GM19463 (cell line): ENCODE data around the gene RNF224.

Experiments
- ATAC-seq: cut with Tn5 transposase; IDR thresholded peaks from one replicate; pipeline ENCODE4 v1.9.1; 2021; ENCODE audit warnings: mild to moderate bottlenecking, moderate library complexity; ENCODE audit not compliant: unreplicated experiment

RNF224 gene

DNA sequence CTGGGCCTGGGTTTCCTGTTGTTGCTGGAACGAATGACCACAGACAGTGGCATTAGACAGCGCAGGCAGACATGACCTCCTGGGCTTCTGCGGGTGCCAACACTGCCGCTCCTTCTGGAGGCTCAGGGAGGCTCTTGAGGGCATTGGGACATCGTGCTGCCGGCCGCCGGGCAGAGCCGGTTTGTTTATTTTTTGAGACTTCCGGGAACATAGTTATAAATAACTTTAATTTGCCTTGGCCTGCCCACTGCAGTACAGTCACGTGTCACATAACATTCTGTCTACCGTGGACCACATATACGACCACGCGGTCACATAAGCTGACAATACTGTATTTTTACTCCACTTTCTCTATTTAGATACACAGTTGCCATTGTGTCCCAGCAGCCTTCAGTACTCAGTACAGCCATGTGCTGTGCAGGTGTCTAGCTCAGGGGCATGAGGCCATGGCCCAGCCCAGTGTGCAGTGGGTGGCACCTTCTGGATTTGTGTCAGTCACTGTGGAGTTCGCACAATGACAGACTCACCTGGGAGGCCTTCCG is 42.0 kb downstream of the RNF224 start:
- ATAC-seq, result no peak

DNA sequence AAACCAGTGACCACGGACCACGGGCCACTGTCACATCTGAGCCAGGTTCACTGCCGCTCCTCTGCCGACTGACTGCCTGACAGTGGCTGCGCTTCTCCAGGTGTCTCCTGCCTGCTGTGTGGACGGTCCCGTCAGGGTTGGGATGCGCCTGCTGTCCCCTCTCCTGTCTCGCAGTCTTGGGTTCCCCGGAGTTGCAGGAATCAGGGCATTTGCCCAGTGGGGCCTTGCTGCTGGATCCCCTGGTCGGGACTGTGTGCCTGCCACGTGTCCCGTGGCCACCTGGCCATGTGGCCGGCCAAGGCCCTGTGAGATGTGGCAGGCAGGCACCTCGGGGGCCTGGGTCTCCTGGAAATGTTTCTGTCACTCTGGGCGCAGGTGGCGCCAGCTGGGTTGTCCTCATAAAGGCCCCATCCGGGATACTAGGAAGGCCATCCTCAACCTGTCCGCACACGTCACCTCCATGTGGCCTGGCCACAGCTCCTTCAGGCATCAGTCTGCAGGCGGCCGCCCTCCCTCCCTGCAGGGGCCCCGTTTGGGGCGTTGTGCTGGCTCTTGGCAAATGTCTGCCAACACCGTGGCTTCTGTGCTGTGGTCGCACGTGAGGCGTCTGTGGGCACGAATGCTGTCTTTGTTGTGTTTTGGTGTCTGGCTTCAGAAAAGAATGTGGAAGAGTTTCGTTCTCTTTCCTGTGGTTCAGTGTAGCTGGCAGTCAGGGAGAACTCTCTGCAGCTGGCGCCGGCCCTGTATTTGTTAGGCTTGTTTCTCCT is 43.8 kb downstream of the RNF224 start:
- ATAC-seq, result no peak

GRCh38 chr9:137271696-137272076 is 44.4 kb downstream of the RNF224 start:
- ATAC-seq, result no peak

- ATAC-seq, result no peak
Measured at GRCh38 chr9:137272241-137273094, 45.2 kb downstream of the RNF224 start.

DNA sequence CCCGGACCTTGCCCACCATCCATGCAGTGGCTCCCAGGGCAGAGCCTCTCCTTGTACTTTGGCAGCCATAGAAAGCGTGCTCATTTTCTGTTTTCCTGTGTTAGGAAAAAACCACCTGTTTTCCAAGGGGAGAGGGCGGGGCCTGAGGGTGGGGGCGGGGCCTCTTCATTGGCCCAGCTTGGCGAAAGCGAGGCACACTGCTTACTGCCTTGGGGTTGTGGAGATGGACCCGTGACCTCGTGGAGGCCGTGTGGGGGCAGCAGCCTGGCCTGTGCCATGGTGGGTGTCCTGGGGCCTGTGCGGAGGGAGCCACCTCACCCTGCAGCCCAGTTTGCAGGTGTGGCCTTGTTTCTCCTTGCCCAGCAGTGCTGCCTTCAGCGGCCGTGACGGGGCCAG is 45.8 kb downstream of the RNF224 start:
- ATAC-seq, result no peak

GRCh38 chr9:137273611-137274320 is 46.5 kb downstream of the RNF224 start:
- ATAC-seq, result no peak

- no peak for ATAC-seq
Measured at GRCh38 chr9:137275203-137275587, 47.9 kb downstream of the RNF224 start.

DNA sequence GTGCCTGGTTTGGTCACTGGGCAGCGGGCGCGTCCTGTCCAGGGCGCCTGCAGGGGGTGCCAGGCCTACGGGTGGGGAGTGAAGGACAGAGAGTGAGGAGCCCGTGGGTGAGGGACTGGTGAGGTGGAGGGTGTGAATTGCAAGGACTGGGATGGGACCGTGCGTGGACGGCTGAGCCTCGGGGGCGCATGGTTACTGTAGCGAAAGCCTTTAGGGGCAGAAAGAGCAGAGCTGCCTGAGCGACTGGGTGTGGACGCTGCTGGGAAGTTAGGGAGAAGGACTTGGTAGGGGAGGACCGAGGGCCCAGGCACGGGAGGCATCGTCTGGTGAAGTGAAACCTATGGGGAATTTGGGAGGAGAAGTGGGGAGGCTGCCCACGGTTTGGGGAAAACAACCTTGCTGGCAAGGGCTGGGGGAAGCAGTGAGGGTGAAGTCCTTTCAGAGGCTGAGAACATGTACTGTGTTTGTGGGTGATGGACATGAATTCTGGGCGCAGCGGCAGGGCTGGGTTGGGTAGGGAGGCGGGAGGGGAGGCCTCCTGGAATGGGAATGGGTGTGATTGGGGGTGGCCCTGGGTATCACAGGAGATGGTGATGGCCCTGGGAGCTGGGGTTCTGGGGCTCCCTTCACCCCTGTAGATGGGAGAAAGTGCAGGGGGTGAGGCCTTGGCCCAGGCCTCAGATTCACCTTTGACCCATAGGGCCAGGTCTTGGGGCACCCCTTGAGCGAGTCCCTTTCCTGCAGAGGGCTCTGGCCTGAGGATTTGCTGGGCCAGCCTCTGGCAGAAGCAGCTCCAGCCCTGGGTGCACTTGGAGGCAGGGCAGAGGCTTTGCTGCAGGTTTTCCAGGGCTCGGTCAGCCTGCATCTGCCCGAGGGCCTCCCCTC is 48.5 kb downstream of the RNF224 start:
- no peak for ATAC-seq

- no peak for ATAC-seq
Measured at GRCh38 chr9:137276473-137277328, 49.4 kb downstream of the RNF224 start.

- ATAC-seq, result peak; percentile 84
Measured at GRCh38 chr9:137277329-137278041, 50.2 kb downstream of the RNF224 start, which contains the start of gene TOR4A. Gene TOR4A, plus strand, starts transcription at chr9:137277726. Its CDS starts 964 bp downstream, at chr9:137278690.

- ATAC-seq, result no peak
Measured at GRCh38 chr9:137278061-137278701, 50.9 kb downstream of the RNF224 start.
